ENCODE measurements around the gene ARID4B. TPM values are rescaled to one million over a fixed set of nuclear protein-coding genes. Genes with fewer than 3 reads are reported as not detected.
A peak's percentile ranks its signal among the peaks of the same experiment; 100 is the strongest.

The ARID4B gene
- total and polyA plus RNA-seq, 2 of the 13 experiments (the other 11 are each of a cell fraction or from before 2014, with no cell fraction given), result 9.7 to 24.6 TPM

- TF ChIP-seq MTF2 (CRISPR knock-in tag; IDR thresholded peaks at IDR 0.05; ENCODE audit: borderline replicate concordance) (no peak), SOX6 (IDR thresholded peaks at IDR 0.05) (no peak), SOX6 (CRISPR knock-in tag; IDR thresholded peaks at IDR 0.05) (peak; percentile 39; the same call in 1 of the 2 replicates), RELA (CRISPR knock-in tag; IDR thresholded peaks at IDR 0.05) (no peak), AHR (CRISPR knock-in tag; IDR thresholded peaks at IDR 0.05) (no peak), KDM1A (CRISPR knock-in tag; IDR thresholded peaks at IDR 0.05) (no peak), ZNF746 (CRISPR knock-in tag; IDR thresholded peaks at IDR 0.05) (0 out of 2 replicates have a peak, but pooled peaks have one; percentile 36), EZH2 (conservative IDR thresholded peaks at IDR 0.05; ENCODE audit: low read depth, low read length) (no peak), ZFP37 (CRISPR knock-in tag; IDR thresholded peaks at IDR 0.05; ENCODE audit: borderline replicate concordance) (no peak), ZNF589 (CRISPR knock-in tag; conservative IDR thresholded peaks at IDR 0.05) (0 out of 2 replicates have a peak, but pooled peaks have one; percentile 31), ZFP36L2 (CRISPR knock-in tag; IDR thresholded peaks at IDR 0.05) (no peak), ZBTB14 (CRISPR knock-in tag; IDR thresholded peaks at IDR 0.05) (0 out of 2 replicates have a peak, but pooled peaks have one; percentile 22), KLF6 (CRISPR knock-in tag; IDR thresholded peaks at IDR 0.05) (peak; percentile 56)
- TF ChIP-seq, protein P1, sequence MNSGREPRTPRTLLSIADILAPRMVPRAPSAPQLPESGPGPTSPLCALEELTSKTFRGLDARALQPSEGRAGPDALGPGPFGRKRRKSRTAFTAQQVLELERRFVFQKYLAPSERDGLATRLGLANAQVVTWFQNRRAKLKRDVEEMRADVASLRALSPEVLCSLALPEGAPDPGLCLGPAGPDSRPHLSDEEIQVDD (CRISPR knock-in tag; IDR thresholded peaks at IDR 0.05; ENCODE audit: borderline replicate concordance), result no peak
- TF ChIP-seq, protein P2, sequence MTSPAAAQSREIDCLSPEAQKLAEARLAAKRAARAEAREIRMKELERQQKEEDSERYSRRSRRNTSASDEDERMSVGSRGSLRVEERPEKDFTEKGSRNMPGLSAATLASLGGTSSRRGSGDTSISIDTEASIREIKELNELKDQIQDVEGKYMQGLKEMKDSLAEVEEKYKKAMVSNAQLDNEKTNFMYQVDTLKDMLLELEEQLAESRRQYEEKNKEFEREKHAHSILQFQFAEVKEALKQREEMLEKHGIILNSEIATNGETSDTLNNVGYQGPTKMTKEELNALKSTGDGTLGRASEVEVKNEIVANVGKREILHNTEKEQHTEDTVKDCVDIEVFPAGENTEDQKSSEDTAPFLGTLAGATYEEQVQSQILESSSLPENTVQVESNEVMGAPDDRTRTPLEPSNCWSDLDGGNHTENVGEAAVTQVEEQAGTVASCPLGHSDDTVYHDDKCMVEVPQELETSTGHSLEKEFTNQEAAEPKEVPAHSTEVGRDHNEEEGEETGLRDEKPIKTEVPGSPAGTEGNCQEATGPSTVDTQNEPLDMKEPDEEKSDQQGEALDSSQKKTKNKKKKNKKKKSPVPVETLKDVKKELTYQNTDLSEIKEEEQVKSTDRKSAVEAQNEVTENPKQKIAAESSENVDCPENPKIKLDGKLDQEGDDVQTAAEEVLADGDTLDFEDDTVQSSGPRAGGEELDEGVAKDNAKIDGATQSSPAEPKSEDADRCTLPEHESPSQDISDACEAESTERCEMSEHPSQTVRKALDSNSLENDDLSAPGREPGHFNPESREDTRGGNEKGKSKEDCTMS (CRISPR knock-in tag; conservative IDR thresholded peaks at IDR 0.05), result no peak
Observed at GRCh38 chr1:235328271-235329138, 526 bp upstream of the ARID4B start, which contains the start of gene GGPS1 (continued).

All from HepG2 (cell line).